H1 (cell line): ENCODE measurements around the gene TRAK1. TPM values are rescaled to one million over a fixed set of nuclear protein-coding genes. Genes with fewer than 3 reads are reported as not detected.

Experiments
- CTCF ChIA-PET: fragments of 300-600 bp; sonication (Branson Sonifier 250); formaldehyde crosslinking; loops from one replicate; lab custom pipeline; 2021; ENCODE audit not compliant: partially characterized antibody; lab: Charles Lee
- POLR2A ChIA-PET: fragments of 300-600 bp; sonication (Branson Sonifier 250); formaldehyde crosslinking; loops from one replicate; lab custom pipeline; 2021; ENCODE audit warnings: inconsistent platforms; ENCODE audit not compliant: partially characterized antibody; lab: Charles Lee
- DNase-seq, 2 experiments: peaks; one replicate each; pipeline versions ENCODE4 v3.0.0 to v3.0.0-alpha.2; 2010 to 2022; ENCODE audit warnings: low spot score in 2 of 2, low read depth in 1 of 2, mixed read lengths in 1 of 2
- FAIRE-seq: peaks from 2 replicates; lab custom pipeline; 2011; peaks lifted over from hg19 to GRCh38; lab: Jason Lieb, UNC
- H2AFZ ChIP-seq: 2 replicates; pipeline ENCODE4 v1.8.1; 2012; ENCODE audit warnings: low read length, inconsistent platforms
- H2AK5ac ChIP-seq: 2 replicates; pipeline ENCODE4 v1.6.1; 2013; ENCODE audit warnings: low read depth, low read length
- H2BK120ac ChIP-seq: replicated peaks from 2 replicates; pipeline ENCODE3; 2013; ENCODE audit warnings: low read depth, low read length, inconsistent platforms
- H2BK12ac ChIP-seq: 2 replicates; pipeline ENCODE4 v1.6.1; 2013; ENCODE audit warnings: low read depth, low read length
- H2BK15ac ChIP-seq: 2 replicates; pipeline ENCODE4 v1.6.1; 2013; ENCODE audit warnings: low read length
- H2BK20ac ChIP-seq: 2 replicates; pipeline ENCODE4 v1.6.1; 2013; ENCODE audit warnings: low read length
- H2BK5ac ChIP-seq: 2 replicates; pipeline ENCODE4 v1.6.1; 2013; ENCODE audit warnings: low read depth, low read length
- H3K14ac ChIP-seq: 2 replicates; pipeline ENCODE4 v1.6.1; 2013; ENCODE audit warnings: inconsistent platforms; ENCODE audit not compliant: insufficient read length
- H3K18ac ChIP-seq: 2 replicates; pipeline ENCODE4 v1.6.1; 2013; ENCODE audit warnings: low read length; ENCODE audit errors: extremely low read depth
- H3K23ac ChIP-seq: 2 replicates; pipeline ENCODE4 v1.6.1; 2013; ENCODE audit warnings: inconsistent platforms; ENCODE audit not compliant: insufficient read length
- H3K23me2 ChIP-seq: 2 replicates; pipeline ENCODE4 v1.6.1; 2013; ENCODE audit warnings: low read depth, low read length
- H3K27ac ChIP-seq: 2 replicates; pipeline ENCODE4 v1.6.1; 2011; ENCODE audit warnings: low read depth, low read length, inconsistent platforms
- H3K27me3 ChIP-seq, 4 experiments: replicated peaks in 1 of 4; 1 replicate in 1 of 4; 2 replicates in 3 of 4; pipeline versions ENCODE4 v1.6.1 to v1.8.1; 2011 to 2013; ENCODE audit warnings: low read length in 3 of 4, mild to moderate bottlenecking in 3 of 4, inconsistent platforms in 2 of 4, mixed read lengths in 2 of 4, moderate library complexity in 1 of 4; ENCODE audit not compliant: control insufficient read depth in 3 of 4, insufficient read depth in 3 of 4; ENCODE audit errors: extremely low read depth in 1 of 4
- H3K36me3 ChIP-seq, 4 experiments: 2 replicates each; pipeline versions ENCODE4 v1.6.1 to v1.8.1; 2011 to 2013; ENCODE audit warnings: mild to moderate bottlenecking in 4 of 4, low read length in 3 of 4, moderate library complexity in 2 of 4, control low read depth in 1 of 4, inconsistent platforms in 1 of 4; ENCODE audit not compliant: insufficient read depth in 4 of 4, control insufficient read depth in 2 of 4
- H3K4ac ChIP-seq: replicated peaks from 2 replicates; pipeline ENCODE3; 2013; ENCODE audit warnings: low read length, low read depth, mixed read lengths, inconsistent platforms; ENCODE audit not compliant: insufficient read length
- H3K4me1 ChIP-seq, 4 experiments: replicated peaks in 1 of 4; 1 replicate in 1 of 4; 2 replicates in 3 of 4; pipeline versions ENCODE4 v1.6.1 to v1.8.1; 2011 to 2013; ENCODE audit warnings: low read length in 3 of 4, inconsistent platforms in 2 of 4, mixed read lengths in 1 of 4; ENCODE audit not compliant: insufficient read depth in 4 of 4, control insufficient read depth in 3 of 4
- H3K4me2 ChIP-seq, 2 experiments: 2 replicates each; pipeline versions ENCODE4 v1.6.1 to v1.8.1; 2011 to 2013; ENCODE audit warnings: low read depth in 2 of 2, low read length in 2 of 2, control low read depth in 1 of 2, inconsistent platforms in 1 of 2, mild to moderate bottlenecking in 1 of 2; ENCODE audit not compliant: insufficient read depth in 1 of 2
- H3K4me3 ChIP-seq, 4 experiments: fragments of 200-600, 300-600 bp in 1 of 4; sonication (generic), shearing (Covaris generic), sonication (Bioruptor Twin) in 1 of 4; 2 replicates each; pipeline versions ENCODE4 v1.5.1 to v1.8.1; 2011 to 2016; ENCODE audit warnings: low read length in 4 of 4, low read depth in 3 of 4, control low read depth in 2 of 4, inconsistent platforms in 2 of 4, mild to moderate bottlenecking in 2 of 4, mixed read lengths in 1 of 4, moderate library complexity in 1 of 4; ENCODE audit not compliant: insufficient read depth in 2 of 4; ENCODE audit errors: extremely low read depth in 1 of 4
- H3K56ac ChIP-seq: replicated peaks from 2 replicates; pipeline ENCODE3; 2013; ENCODE audit warnings: low read depth, mild to moderate bottlenecking, mixed read lengths, low read length, inconsistent platforms; ENCODE audit not compliant: insufficient read length
- H3K79me1 ChIP-seq: 2 replicates; pipeline ENCODE4 v1.6.1; 2013; ENCODE audit warnings: low read depth, low read length, control low read depth
- H3K79me2 ChIP-seq, 2 experiments: 2 replicates each; pipeline versions ENCODE4 v1.6.1 to v1.8.1; 2012 to 2013; ENCODE audit warnings: low read length in 2 of 2, mild to moderate bottlenecking in 2 of 2, inconsistent platforms in 1 of 2; ENCODE audit not compliant: insufficient read depth in 2 of 2, control insufficient read depth in 1 of 2
- H3K9ac ChIP-seq, 4 experiments: replicated peaks in 1 of 4; 1 replicate in 1 of 4; 2 replicates in 3 of 4; pipeline versions ENCODE4 v1.6.1 to v1.8.1; 2011 to 2013; ENCODE audit warnings: low read depth in 3 of 4, low read length in 3 of 4, control low read depth in 2 of 4, mild to moderate bottlenecking in 2 of 4, moderate library complexity in 2 of 4, inconsistent platforms in 1 of 4; ENCODE audit errors: extremely low read depth in 1 of 4
- H3K9me3 ChIP-seq, 2 experiments: 2 replicates each; pipeline versions ENCODE4 v1.6.1 to v1.8.1; 2012 to 2013; ENCODE audit warnings: mild to moderate bottlenecking in 2 of 2, moderate library complexity in 2 of 2, control low read depth in 1 of 2, inconsistent platforms in 1 of 2, low read depth in 1 of 2, low read length in 1 of 2, mixed read lengths in 1 of 2; ENCODE audit not compliant: insufficient read depth in 2 of 2
- H4K20me1 ChIP-seq, 2 experiments: replicated peaks in 1 of 2; 2 replicates each; pipeline versions ENCODE3 to v1.8.1; 2011 to 2013; ENCODE audit warnings: inconsistent platforms in 2 of 2, low read length in 2 of 2, mild to moderate bottlenecking in 1 of 2; ENCODE audit not compliant: insufficient read depth in 2 of 2, control insufficient read depth in 1 of 2
- H4K5ac ChIP-seq: 2 replicates; pipeline ENCODE4 v1.6.1; 2013; ENCODE audit warnings: low read length, low read depth, mixed read lengths, inconsistent platforms; ENCODE audit not compliant: insufficient read length
- H4K8ac ChIP-seq: 2 replicates; pipeline ENCODE4 v1.8.0; 2013; ENCODE audit warnings: mild to moderate bottlenecking, moderate library complexity, low read length, inconsistent platforms; ENCODE audit not compliant: insufficient read depth; ENCODE audit errors: extremely low read depth
- H4K91ac ChIP-seq: replicated peaks from 2 replicates; pipeline ENCODE3; 2013; ENCODE audit warnings: low read length, mixed read lengths, inconsistent platforms; ENCODE audit not compliant: insufficient read length
- BACH1 ChIP-seq: IDR thresholded peaks from 2 replicates; pipeline ENCODE4 v1.6.1; 2012; ENCODE audit warnings: low read length, improper control_type of control experiment
- TEAD4 ChIP-seq: IDR thresholded peaks from 2 replicates; pipeline ENCODE4 v1.6.1; 2012; ENCODE audit warnings: low read depth, low read length, inconsistent platforms, mixed read lengths
- WGBS, 2 experiments: shearing (Covaris generic) in 1 of 2; methylation state at CpG; one replicate each; pipeline versions ENCODE4 v1.1.6 to v1.1.7; 2013 to 2015; ENCODE audit warnings: low lambda C conversion rate in 2 of 2, mixed read lengths in 2 of 2, inconsistent platforms in 1 of 2, low coverage in 1 of 2, missing lambda C conversion rate in 1 of 2; ENCODE audit not compliant: insufficient replicate concordance in 2 of 2, insufficient coverage in 1 of 2, insufficient read length in 1 of 2; ENCODE audit errors: extremely low coverage in 1 of 2, missing lambda C conversion rate in 1 of 2; 5-methylcytosine and 5-hydroxymethylcytosine counted together
- polyA plus RNA-seq, 7 experiments: library from polyadenylated mRNA; depleted of rRNA in 3 of 7; stranded (reverse) in 5 of 7; unstranded in 2 of 7; fragments of >200 nt in 5 of 7; fragments of 200-250 nt in 2 of 7; gene quantifications; 1 replicate in 5 of 7; 2 replicates in 1 of 7; 4 replicates in 1 of 7; pipeline versions ENCODE4 v1.2.1 to v1.2.3, GENCODE V29; 2011 to 2013; ENCODE audit warnings: missing spikeins in 2 of 7, mixed read lengths in 2 of 7
- total RNA-seq: library from RNA; stranded (reverse); fragmentation: NEBNext Ultra II Directional; extraction: Animal tissue kit (Norgen Biotek cat#: 25700); gene quantifications from 2 replicates; pipeline ENCODE4 v1.2.1, GENCODE V29; 2021

The TRAK1 gene
- total and polyA plus RNA-seq, 2 of the 8 experiments (the other 6 are each of a cell fraction or from before 2014, with no cell fraction given): 21.3 to 32.7 TPM

GRCh38 chr3:42262525-42262924, 171.4 kb downstream of the TRAK1 start:
- no peak overlapping the region for H3K9ac ChIP-seq
- H3K4me2 ChIP-seq: peak overlapping the region; percentile 83 to 85; a peak in 3 of 4 replicates
- peak overlapping the region; percentile 92; the same call in 1 of the 2 replicates for H2AFZ ChIP-seq

More at GRCh38 chr3:42262525-42262924, 171.4 kb downstream of the TRAK1 start:
- ChIA-PET CTCF (interaction anchor here (0.6 to 8.2 kb wide), 12 partner anchors 10 to 288 kb away, joined by 3 to 68 read pairs (median 4); no protein-coding TSS in a partner anchor), POLR2A (interaction anchor here (1.0 kb wide), 1 partner anchor 14 kb away, joined by 3 read pairs; no protein-coding TSS in a partner anchor)
- peaks cover 2 to 31% (median 30%) of the 10 kb centered on the region in 4 experiments for H3K27me3 ChIP-seq
- peaks cover 4% of the 10 kb centered on the region for H3K23me2 ChIP-seq
- no peak overlapping the region for H2AK5ac ChIP-seq
- no peak overlapping the region for H3K56ac ChIP-seq
- peak overlapping the region in 1 of 4 experiments; percentile 59; a peak in 2 of 8 replicates for H3K4me3 ChIP-seq
- H2BK120ac ChIP-seq: no peak overlapping the region
- no peak overlapping the region for H3K27ac ChIP-seq
- 0 out of 2 replicates have a peak, but pooled peaks have one; percentile 7 for TF ChIP-seq BACH1
- no peak for TF ChIP-seq TEAD4
- H2BK20ac ChIP-seq: no peak overlapping the region
- no peaks in the 10 kb centered on the region for H4K20me1 ChIP-seq
- DNase-seq (no peak), FAIRE-seq (no peak)
- H2BK15ac ChIP-seq: no peak overlapping the region
- no peak overlapping the region for H4K91ac ChIP-seq
- no peak overlapping the region for H2BK12ac ChIP-seq
- H3K18ac ChIP-seq: no peak overlapping the region
- no peak overlapping the region for H3K4ac ChIP-seq
- H3K79me2 ChIP-seq: no peaks in the 10 kb centered on the region
- no peaks in the 10 kb centered on the region for H3K79me1 ChIP-seq
- H4K5ac ChIP-seq: no peak overlapping the region
- H4K8ac ChIP-seq: no peak overlapping the region
- WGBS, 2 experiments: 69% methylated on average over 2 of the region's 2 CpGs; no CpG with 5 or more reads in 1 of the 2 experiments
- peaks cover 0 to 9% (median 1%) of the 10 kb centered on the region in 4 experiments; a peak in 5 of 7 replicates for H3K4me1 ChIP-seq
- H3K23ac ChIP-seq: no peak overlapping the region
- no peak overlapping the region for H2BK5ac ChIP-seq
- no peak overlapping the region for H3K14ac ChIP-seq
- H3K9me3 ChIP-seq: no peaks in the 10 kb centered on the region; a peak in 1 of 4 replicates
- no peaks in the 10 kb centered on the region for H3K36me3 ChIP-seq
